Trophoblast cell (in vitro differentiated cells and primary cell): ENCODE data around the gene RHCE.

ENCODE experiments used
- DNase-seq, 2 donors: peaks; one replicate each; pipeline ENCODE4 v3.0.0-alpha.2; 2016
- H2AFZ ChIP-seq: 2 replicates; pipeline ENCODE4 v1.6.1; 2013; ENCODE audit warnings: low read length, moderate library complexity, mild to moderate bottlenecking; ENCODE audit not compliant: insufficient read depth, poor library complexity
- H2AK5ac ChIP-seq: 2 replicates; pipeline ENCODE4 v1.6.1; 2013; ENCODE audit warnings: mild to moderate bottlenecking, low read length
- H2BK120ac ChIP-seq: 2 replicates; pipeline ENCODE4 v1.6.1; 2013; ENCODE audit warnings: low read length, mild to moderate bottlenecking, moderate library complexity; ENCODE audit not compliant: insufficient read depth, poor library complexity
- H2BK12ac ChIP-seq: 2 replicates; pipeline ENCODE4 v1.6.1; 2013; ENCODE audit warnings: mild to moderate bottlenecking, low read length, moderate library complexity
- H2BK5ac ChIP-seq: 2 replicates; pipeline ENCODE4 v1.6.1; 2013; ENCODE audit warnings: low read length, low read depth, moderate library complexity, mild to moderate bottlenecking; ENCODE audit not compliant: poor library complexity
- H3K14ac ChIP-seq: 2 replicates; pipeline ENCODE4 v1.6.1; 2013; ENCODE audit warnings: mild to moderate bottlenecking, low read length
- H3K18ac ChIP-seq: 2 replicates; pipeline ENCODE4 v1.6.1; 2013; ENCODE audit warnings: mild to moderate bottlenecking, low read length
- H3K23ac ChIP-seq: 2 replicates; pipeline ENCODE4 v1.6.1; 2013; ENCODE audit warnings: low read length
- H3K27ac ChIP-seq: 2 replicates; pipeline ENCODE4 v1.5.1; 2013; ENCODE audit warnings: low read depth, mild to moderate bottlenecking, inconsistent platforms, low read length, moderate library complexity
- H3K27me3 ChIP-seq: 2 replicates; pipeline ENCODE4 v1.6.1; 2013; ENCODE audit warnings: inconsistent platforms, mild to moderate bottlenecking, low read length, moderate library complexity; ENCODE audit not compliant: insufficient read depth
- H3K36me3 ChIP-seq, 2 experiments: 1 replicate in 1 of 2; 2 replicates in 1 of 2; pipeline ENCODE4 v1.6.1; 2013; ENCODE audit warnings: low read length in 2 of 2, mild to moderate bottlenecking in 2 of 2, moderate library complexity in 1 of 2; ENCODE audit not compliant: insufficient read depth in 2 of 2, control insufficient read depth in 1 of 2
- H3K4ac ChIP-seq: 2 replicates; pipeline ENCODE4 v1.6.1; 2013; ENCODE audit warnings: low read depth, mild to moderate bottlenecking, low read length, moderate library complexity
- H3K4me1 ChIP-seq, 2 experiments: 1 replicate in 1 of 2; 2 replicates in 1 of 2; pipeline ENCODE4 v1.6.1; 2013; ENCODE audit warnings: low read length in 2 of 2, mild to moderate bottlenecking in 2 of 2, moderate library complexity in 1 of 2; ENCODE audit not compliant: insufficient read depth in 2 of 2, control insufficient read depth in 1 of 2
- H3K4me2 ChIP-seq: 2 replicates; pipeline ENCODE4 v1.6.1; 2013; ENCODE audit warnings: inconsistent platforms, mild to moderate bottlenecking, low read length, moderate library complexity
- H3K4me3 ChIP-seq: 2 replicates; pipeline ENCODE4 v1.5.1; 2013; ENCODE audit warnings: mild to moderate bottlenecking, low read depth, low read length, inconsistent platforms
- H3K79me1 ChIP-seq: one replicate; pipeline ENCODE4 v1.6.1; 2013; ENCODE audit warnings: low read length
- H3K79me2 ChIP-seq: 2 replicates; pipeline ENCODE4 v1.6.1; 2013; ENCODE audit warnings: low read length, mild to moderate bottlenecking; ENCODE audit not compliant: control insufficient read depth, insufficient read depth, poor library complexity
- H3K9ac ChIP-seq: 2 replicates; pipeline ENCODE4 v1.6.1; 2013; ENCODE audit warnings: mild to moderate bottlenecking, low read length
- H3K9me3 ChIP-seq: 2 replicates; pipeline ENCODE4 v1.6.1; 2013; ENCODE audit warnings: low read depth, mild to moderate bottlenecking, control low read depth, inconsistent platforms, low read length; ENCODE audit not compliant: insufficient read depth
- H4K12ac ChIP-seq: 2 replicates; pipeline ENCODE4 v1.6.1; 2013; ENCODE audit warnings: low read depth, mild to moderate bottlenecking, low read length, moderate library complexity
- H4K8ac ChIP-seq: 2 replicates; pipeline ENCODE4 v1.6.1; 2013; ENCODE audit warnings: low read depth, mild to moderate bottlenecking, low read length, moderate library complexity
- H4K91ac ChIP-seq: one replicate; pipeline ENCODE4 v1.6.1; 2013; ENCODE audit warnings: low read depth, mild to moderate bottlenecking, low read length, moderate library complexity
- WGBS: extraction: QIAGEN DNeasy Blood & Tissue Kit; methylation state at CpG from one replicate; pipeline ENCODE4 v1.1.7; 2013; ENCODE audit warnings: missing lambda C conversion rate; ENCODE audit not compliant: insufficient read length, insufficient coverage; ENCODE audit errors: extremely low coverage; 5-methylcytosine and 5-hydroxymethylcytosine counted together

RHCE gene

GRCh38 chr1:25355841-25356395, 64.7 kb downstream of the RHCE start:
- H3K18ac ChIP-seq, result no peak overlapping the region
- no peak overlapping the region for H3K4me3 ChIP-seq
- no peak overlapping the region for H4K91ac ChIP-seq
- H2BK12ac ChIP-seq, result no peak overlapping the region
- no peak overlapping the region for H2BK120ac ChIP-seq
- no peak overlapping the region for H4K12ac ChIP-seq
- H2BK5ac ChIP-seq, result no peak overlapping the region
- H3K79me2 ChIP-seq, result no peaks in the 10 kb centered on the region
- no peak overlapping the region for H3K4ac ChIP-seq
- H3K27ac ChIP-seq, result no peak overlapping the region
- H3K23ac ChIP-seq, result no peak overlapping the region
- no peak overlapping the region for H2AK5ac ChIP-seq
- peak; percentile 68 to 89 for DNase-seq
- no peak overlapping the region for H3K9ac ChIP-seq
- H3K27me3 ChIP-seq, result no peaks in the 10 kb centered on the region
- H4K8ac ChIP-seq, result no peak overlapping the region
- no peaks in the 10 kb centered on the region for H3K79me1 ChIP-seq
- peaks cover 2% of the 10 kb centered on the region for H3K9me3 ChIP-seq
- no peaks in the 10 kb centered on the region for H3K4me1 ChIP-seq
- H3K36me3 ChIP-seq, result peaks cover 15 to 20% of the 10 kb centered on the region in 2 experiments
- no peak overlapping the region for H3K4me2 ChIP-seq
- WGBS, result no CpG with 5 or more reads among the region's 6 CpGs
- no peak overlapping the region for H2AFZ ChIP-seq
- H3K14ac ChIP-seq, result no peak overlapping the region

GRCh38 chr1:25349606-25350005, 71.0 kb downstream of the RHCE start:
- Histone ChIP-seq H3K4me1 (no peaks in the 10 kb centered on the region), H3K14ac (no peak overlapping the region), H3K27me3 (no peaks in the 10 kb centered on the region), H2BK12ac (no peak overlapping the region), H3K9me3 (peaks cover 2% of the 10 kb centered on the region), H2BK5ac (no peak overlapping the region), H2BK120ac (no peak overlapping the region), H4K12ac (no peak overlapping the region), H3K4me2 (no peak overlapping the region), H3K79me1 (no peaks in the 10 kb centered on the region), H3K18ac (no peak overlapping the region), H2AK5ac (no peak overlapping the region), H2AFZ (no peak overlapping the region), H3K4ac (no peak overlapping the region), H4K91ac (no peak overlapping the region), H3K23ac (no peak overlapping the region), H3K27ac (no peak overlapping the region), H4K8ac (no peak overlapping the region), H3K36me3 (peaks cover 20 to 24% of the 10 kb centered on the region in 2 experiments), H3K4me3 (no peak overlapping the region), H3K9ac (no peak overlapping the region), H3K79me2 (no peaks in the 10 kb centered on the region)
- WGBS, result no CpG with 5 or more reads among the region's 3 CpGs
- no peak for DNase-seq

GRCh38 chr1:25347556-25347955, 73.1 kb downstream of the RHCE start:
- no peaks in the 10 kb centered on the region for H3K79me1 ChIP-seq
- no peak overlapping the region for H3K4me3 ChIP-seq
- no peak overlapping the region for H2BK5ac ChIP-seq
- H3K9me3 ChIP-seq, result peaks cover 2% of the 10 kb centered on the region
- H3K18ac ChIP-seq, result no peak overlapping the region
- no peak overlapping the region for H3K9ac ChIP-seq
- no peaks in the 10 kb centered on the region for H3K4me1 ChIP-seq
- no peak overlapping the region for H2AK5ac ChIP-seq
- H3K79me2 ChIP-seq, result no peaks in the 10 kb centered on the region
- WGBS, result no CpG with 5 or more reads among the region's 2 CpGs
- H3K36me3 ChIP-seq, result peaks cover 12 to 21% of the 10 kb centered on the region in 2 experiments
- no peak overlapping the region for H2BK12ac ChIP-seq
- no peak overlapping the region for H3K23ac ChIP-seq
- H2AFZ ChIP-seq, result no peak overlapping the region
- no peak overlapping the region for H3K4ac ChIP-seq
- H2BK120ac ChIP-seq, result no peak overlapping the region
- H4K12ac ChIP-seq, result no peak overlapping the region
- no peak overlapping the region for H3K27ac ChIP-seq
- no peak overlapping the region for H3K14ac ChIP-seq
- H4K91ac ChIP-seq, result no peak overlapping the region
- no peak overlapping the region for H4K8ac ChIP-seq
- H3K27me3 ChIP-seq, result no peaks in the 10 kb centered on the region
- DNase-seq, result no peak
- H3K4me2 ChIP-seq, result no peak overlapping the region

- Histone ChIP-seq H3K18ac (no peak overlapping the region), H4K12ac (no peak overlapping the region), H3K9me3 (peaks cover 1% of the 10 kb centered on the region), H2AFZ (no peak overlapping the region), H2BK12ac (no peak overlapping the region), H3K27me3 (no peaks in the 10 kb centered on the region), H3K79me2 (no peaks in the 10 kb centered on the region), H3K4me3 (no peak overlapping the region), H3K4me1 (no peaks in the 10 kb centered on the region), H3K36me3 (peaks cover 4 to 16% of the 10 kb centered on the region in 2 experiments), H3K14ac (no peak overlapping the region), H3K27ac (no peak overlapping the region), H4K8ac (no peak overlapping the region), H2BK120ac (no peak overlapping the region), H3K23ac (no peak overlapping the region), H3K79me1 (no peaks in the 10 kb centered on the region), H3K9ac (no peak overlapping the region), H4K91ac (no peak overlapping the region), H3K4ac (no peak overlapping the region), H2AK5ac (no peak overlapping the region), H3K4me2 (no peak overlapping the region), H2BK5ac (no peak overlapping the region)
- DNase-seq, result peak; percentile 49 to 56
- WGBS, result no CpG with 5 or more reads among the region's 4 CpGs
Observed at GRCh38 chr1:25343872-25344271, 76.8 kb downstream of the RHCE start.
